T-helper 2 cell treated with Interferon-gamma antibody and Interleukin-4, amounts not matched to agents 5 μg/mL and 100 μg/mL, for 36 hours (primary cell): ENCODE results near the gene SOX9.
"Not testable (repeated sequence)": the region's sequence is repeated elsewhere in the genome, so short reads cannot be mapped to it uniquely, and the experiment has no call there.

Experiments used
- DNase-seq: peaks from one replicate; pipeline ENCODE4 v3.0.0; 2021; ENCODE audit warnings: low spot score
- H3K27ac Mint-ChIP-seq: one replicate; pipeline ENCODE4 v1.8.0; 2021; ENCODE audit warnings: mild to moderate bottlenecking, mixed read lengths
- H3K27me3 Mint-ChIP-seq: one replicate; pipeline ENCODE4 v1.8.0; 2021; ENCODE audit warnings: low read depth, mixed read lengths
- H3K36me3 Mint-ChIP-seq: one replicate; pipeline ENCODE4 v1.8.0; 2021; ENCODE audit warnings: low read depth, mixed read lengths
- H3K4me1 Mint-ChIP-seq: one replicate; pipeline ENCODE4 v1.8.0; 2021; ENCODE audit warnings: low read depth, mixed read lengths
- H3K4me3 Mint-ChIP-seq: one replicate; pipeline ENCODE4 v1.8.0; 2022; ENCODE audit warnings: mild to moderate bottlenecking, moderate library complexity, mixed read lengths
- H3K9me3 Mint-ChIP-seq: one replicate; pipeline ENCODE4 v1.8.0; 2021; ENCODE audit warnings: mixed read lengths

Gene SOX9

DNA sequence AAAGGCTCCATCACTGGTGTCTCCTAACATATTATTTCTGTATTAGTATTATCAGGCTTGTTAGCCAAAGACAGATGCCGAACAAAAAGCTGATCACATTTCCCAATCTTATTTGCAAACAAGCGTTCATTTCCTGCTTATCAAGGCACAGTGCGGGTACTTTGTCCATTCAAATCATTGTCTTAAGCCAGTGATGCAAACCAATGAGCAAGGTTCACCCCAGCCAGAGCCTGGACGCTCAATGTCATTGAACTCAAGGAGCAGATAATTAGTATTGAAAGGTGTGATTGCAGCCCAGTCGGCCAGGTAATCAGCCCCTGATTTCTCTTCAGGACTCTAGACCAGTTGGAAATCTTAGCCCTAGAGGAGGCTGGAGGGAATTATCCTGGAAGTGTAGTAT, 20.4 kb upstream of the SOX9 start:
- Mint-ChIP-seq H3K9me3 (peaks cover 9% of the 10 kb centered on the region), H3K36me3 (no peaks in the 10 kb centered on the region), H3K4me3 (no peak overlapping the region), H3K27ac (no peak overlapping the region), H3K27me3 (no peaks in the 10 kb centered on the region), H3K4me1 (no peaks in the 10 kb centered on the region)
- no peak for DNase-seq

DNA sequence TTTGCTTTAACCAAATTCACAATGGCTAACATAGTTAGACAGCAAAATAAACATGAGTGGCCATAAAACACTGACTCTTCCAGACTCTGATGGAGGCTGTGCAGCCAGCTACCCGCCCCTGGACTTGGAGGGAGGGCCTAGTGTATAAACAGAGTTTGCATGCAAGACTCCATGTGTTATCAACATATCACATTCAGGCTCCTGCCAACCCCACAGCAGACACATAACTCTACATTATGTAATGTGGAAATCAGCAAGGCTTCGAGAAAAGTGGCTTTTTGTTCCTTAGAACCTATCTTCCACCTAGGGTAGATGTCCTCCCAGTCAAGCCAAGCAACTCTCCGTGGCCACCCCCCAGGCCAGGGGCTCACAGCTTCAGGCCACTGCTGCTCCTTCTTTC, 19.3 kb upstream of the SOX9 start:
- DNase-seq = no peak
- H3K4me3 Mint-ChIP-seq = no peak overlapping the region
- no peak overlapping the region for H3K27ac Mint-ChIP-seq
- no peaks in the 10 kb centered on the region for H3K27me3 Mint-ChIP-seq
- H3K9me3 Mint-ChIP-seq = peaks cover 9% of the 10 kb centered on the region
- H3K4me1 Mint-ChIP-seq = no peaks in the 10 kb centered on the region
- no peaks in the 10 kb centered on the region for H3K36me3 Mint-ChIP-seq

DNA sequence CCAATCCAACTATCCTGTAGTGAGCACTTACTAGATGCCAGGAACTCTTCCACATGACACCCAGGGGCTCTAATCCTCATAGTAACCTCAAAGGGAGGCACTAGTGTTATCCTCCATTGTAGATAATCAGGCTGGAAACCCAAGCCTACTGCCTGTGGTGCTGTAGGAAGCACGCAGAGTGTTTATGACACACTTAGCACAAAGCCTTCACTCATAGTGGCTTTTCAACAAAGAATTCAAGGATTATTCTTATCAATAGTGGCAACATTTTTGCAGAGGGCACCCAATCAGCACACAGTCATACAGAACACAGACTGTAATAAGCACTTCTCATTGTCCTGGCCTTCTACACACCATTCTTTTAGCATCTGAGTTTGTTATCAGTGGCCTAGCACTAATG, 18.5 kb upstream of the SOX9 start:
- H3K9me3 Mint-ChIP-seq = peaks cover 9% of the 10 kb centered on the region
- H3K36me3 Mint-ChIP-seq = no peaks in the 10 kb centered on the region
- no peak for DNase-seq
- H3K4me1 Mint-ChIP-seq = no peaks in the 10 kb centered on the region
- no peak overlapping the region for H3K27ac Mint-ChIP-seq
- H3K4me3 Mint-ChIP-seq = no peak overlapping the region
- no peaks in the 10 kb centered on the region for H3K27me3 Mint-ChIP-seq

DNA sequence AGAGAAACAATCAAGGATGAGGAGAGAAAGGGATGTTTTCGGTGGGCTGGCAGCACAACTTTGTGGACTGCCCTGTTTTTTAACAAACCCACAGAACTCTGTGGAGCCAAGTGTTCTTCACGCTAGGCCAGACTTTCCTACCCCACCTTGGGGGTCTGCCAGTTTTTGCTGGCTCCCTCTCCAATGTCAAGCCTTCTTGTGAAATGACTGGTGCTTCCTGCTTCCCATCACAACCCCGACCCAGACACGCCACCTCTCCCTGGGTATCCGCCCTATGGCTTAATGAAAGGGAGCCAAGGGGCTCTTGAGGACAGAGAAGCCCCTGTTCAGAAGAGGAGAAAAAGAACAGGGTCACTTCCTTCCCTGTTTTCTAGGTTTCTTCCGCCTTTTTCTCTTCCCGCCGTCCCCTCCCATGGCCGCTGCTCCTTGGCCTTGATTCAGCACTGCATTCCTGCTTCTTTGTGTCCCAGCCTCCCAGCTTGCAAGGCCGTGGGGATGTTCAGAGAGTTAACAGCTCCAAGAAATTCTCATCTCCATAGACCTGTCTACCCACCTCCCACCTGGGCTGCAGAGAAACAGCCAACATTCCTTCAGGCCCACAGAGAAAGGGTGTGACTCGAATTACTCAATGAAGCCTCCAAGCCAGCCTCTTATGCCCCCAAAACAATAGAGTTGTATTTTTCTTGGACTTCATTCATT, 16.5 kb upstream of the SOX9 start:
- Mint-ChIP-seq H3K4me3 (no peak overlapping the region), H3K9me3 (no peaks in the 10 kb centered on the region), H3K27me3 (no peaks in the 10 kb centered on the region), H3K4me1 (no peaks in the 10 kb centered on the region), H3K27ac (no peak overlapping the region), H3K36me3 (no peaks in the 10 kb centered on the region)
- DNase-seq = no peak

DNA sequence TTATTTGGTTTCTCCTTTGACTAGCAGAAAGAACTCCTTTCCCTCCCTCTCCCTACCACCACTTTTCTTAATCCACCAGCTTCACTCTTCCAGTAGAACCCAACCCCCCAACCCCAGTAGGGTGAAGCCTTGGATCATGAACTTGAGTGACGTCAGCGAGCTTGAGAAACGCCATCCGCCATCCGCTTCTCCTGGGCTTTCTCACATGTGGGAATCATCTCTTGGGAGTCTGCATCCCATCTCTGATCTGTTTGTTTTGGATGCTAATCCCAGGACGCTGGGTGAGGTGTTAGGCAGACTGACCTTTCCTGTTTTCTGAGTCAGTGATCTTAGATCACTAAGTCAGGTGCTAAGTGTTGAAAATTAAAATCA, 16.0 kb upstream of the SOX9 start:
- no peak overlapping the region for H3K4me3 Mint-ChIP-seq
- no peaks in the 10 kb centered on the region for H3K4me1 Mint-ChIP-seq
- no peaks in the 10 kb centered on the region for H3K9me3 Mint-ChIP-seq
- no peak overlapping the region for H3K27ac Mint-ChIP-seq
- no peaks in the 10 kb centered on the region for H3K36me3 Mint-ChIP-seq
- H3K27me3 Mint-ChIP-seq = no peaks in the 10 kb centered on the region
- DNase-seq = no peak

DNA sequence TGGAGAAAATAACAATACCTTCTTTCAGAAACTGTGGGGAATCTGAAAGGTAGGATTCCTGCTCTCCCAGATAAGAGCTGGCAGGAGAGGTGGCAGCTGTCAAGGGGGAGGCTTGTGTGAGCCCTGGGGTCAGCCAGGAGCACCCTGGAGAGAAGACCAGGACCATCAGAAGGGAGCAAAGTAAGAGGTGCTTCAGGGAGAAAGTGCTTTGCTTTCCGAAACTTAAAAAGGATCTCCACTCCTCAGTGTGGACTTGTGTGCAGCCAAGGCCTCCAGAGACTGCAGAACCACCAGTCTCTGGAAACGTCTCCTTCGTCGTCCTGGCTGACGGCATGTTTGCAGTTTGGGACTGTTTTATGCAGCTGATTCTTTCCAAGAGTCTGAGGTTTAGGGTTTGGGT, 13.7 kb upstream of the SOX9 start:
- no peak for DNase-seq
- no peaks in the 10 kb centered on the region for H3K9me3 Mint-ChIP-seq
- no peak overlapping the region for H3K27ac Mint-ChIP-seq
- no peaks in the 10 kb centered on the region for H3K4me1 Mint-ChIP-seq
- no peak overlapping the region for H3K4me3 Mint-ChIP-seq
- H3K36me3 Mint-ChIP-seq = no peaks in the 10 kb centered on the region
- H3K27me3 Mint-ChIP-seq = no peaks in the 10 kb centered on the region

DNA sequence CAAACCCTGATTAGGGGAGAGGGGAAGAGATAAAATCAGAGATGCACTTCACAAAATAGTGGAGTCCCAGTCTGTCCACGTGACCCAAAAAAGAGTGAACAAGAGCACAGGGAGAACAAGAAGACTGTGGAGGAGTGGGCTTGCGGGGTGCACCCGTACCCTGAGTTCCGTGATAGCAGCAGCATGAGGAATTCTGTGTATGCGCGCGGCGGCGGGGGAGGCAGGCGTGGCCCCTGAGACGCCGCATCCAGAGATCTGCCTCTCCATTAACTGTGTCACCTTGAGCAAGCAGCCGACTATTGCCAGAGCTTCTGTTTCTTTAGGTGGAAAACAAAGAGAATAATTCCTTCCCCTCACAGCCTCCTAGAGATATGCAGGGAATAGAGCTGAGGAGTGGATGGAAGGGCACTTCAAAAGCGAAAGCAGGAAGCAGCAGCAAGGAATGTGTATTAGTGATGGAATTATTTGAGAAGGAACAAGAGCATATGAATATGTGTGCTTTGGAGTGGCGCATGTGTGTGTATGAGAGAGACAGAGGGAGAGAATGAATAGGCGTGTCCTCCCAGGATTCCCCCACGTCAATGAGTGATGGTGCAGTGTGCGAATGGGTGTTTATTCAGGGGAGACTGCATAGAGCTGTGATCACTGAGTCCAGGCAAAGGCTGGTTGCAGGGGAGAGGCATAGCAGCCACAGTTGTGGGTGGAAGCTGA, 10.4 kb upstream of the SOX9 start:
- no peak overlapping the region for H3K27ac Mint-ChIP-seq
- peaks cover 9% of the 10 kb centered on the region for H3K27me3 Mint-ChIP-seq
- no peaks in the 10 kb centered on the region for H3K4me1 Mint-ChIP-seq
- H3K4me3 Mint-ChIP-seq = no peak overlapping the region
- H3K9me3 Mint-ChIP-seq = no peaks in the 10 kb centered on the region
- no peak for DNase-seq
- H3K36me3 Mint-ChIP-seq = no peaks in the 10 kb centered on the region

DNA sequence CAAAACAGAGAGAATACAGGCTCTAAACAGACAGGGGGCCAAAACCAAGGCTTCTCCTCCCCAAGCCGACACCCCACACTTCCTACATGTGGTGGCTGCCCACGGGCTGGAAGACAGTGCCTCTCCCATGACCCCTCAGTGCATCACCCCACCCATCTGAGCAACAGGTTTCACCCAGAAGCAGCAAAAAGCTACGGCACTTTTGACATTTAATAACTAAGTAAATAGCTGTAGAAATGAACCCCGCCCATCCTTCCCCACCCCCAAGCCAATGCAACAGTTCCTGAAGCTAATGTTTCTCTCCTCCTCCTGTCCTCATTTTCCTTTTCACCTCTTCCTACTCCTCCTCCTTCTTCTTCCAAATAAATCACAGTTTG, 9.9 kb upstream of the SOX9 start:
- H3K4me1 Mint-ChIP-seq = no peaks in the 10 kb centered on the region
- peaks cover 14% of the 10 kb centered on the region for H3K27me3 Mint-ChIP-seq
- DNase-seq = no peak
- no peak overlapping the region for H3K27ac Mint-ChIP-seq
- no peak overlapping the region for H3K4me3 Mint-ChIP-seq
- H3K36me3 Mint-ChIP-seq = no peaks in the 10 kb centered on the region
- H3K9me3 Mint-ChIP-seq = no peaks in the 10 kb centered on the region

DNA sequence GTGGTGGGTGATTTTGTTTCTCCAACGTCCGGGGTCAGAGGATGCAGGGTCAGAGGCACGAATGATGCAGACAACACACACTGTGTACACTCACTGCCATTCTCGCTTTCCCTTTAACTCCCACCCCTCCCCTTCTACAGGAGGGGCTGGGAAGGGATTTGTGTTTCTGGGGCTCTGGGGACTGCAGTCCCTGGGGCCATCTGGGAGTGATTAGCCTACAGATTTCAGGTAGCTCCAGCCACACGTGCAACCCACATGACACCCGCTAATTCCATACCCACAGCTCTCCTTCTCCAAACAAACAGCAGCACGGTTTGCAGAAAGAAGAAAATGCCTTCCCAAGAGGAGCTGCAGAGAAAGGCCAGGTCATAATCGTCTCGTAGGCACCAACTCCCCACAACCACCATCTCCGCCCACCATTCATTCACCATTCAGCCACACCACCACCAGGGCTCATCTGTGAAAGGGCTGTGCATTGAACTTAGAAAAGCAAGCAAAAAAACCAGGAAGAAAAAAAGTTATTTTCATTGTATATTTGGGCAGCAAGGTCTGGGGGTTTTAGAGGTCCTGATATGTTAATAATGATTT, 9.4 kb upstream of the SOX9 start:
- no peaks in the 10 kb centered on the region for H3K9me3 Mint-ChIP-seq
- H3K27ac Mint-ChIP-seq = no peak overlapping the region
- H3K27me3 Mint-ChIP-seq = peaks cover 19% of the 10 kb centered on the region
- H3K4me3 Mint-ChIP-seq = no peak overlapping the region
- no peaks in the 10 kb centered on the region for H3K4me1 Mint-ChIP-seq
- DNase-seq = no peak
- H3K36me3 Mint-ChIP-seq = no peaks in the 10 kb centered on the region

DNA sequence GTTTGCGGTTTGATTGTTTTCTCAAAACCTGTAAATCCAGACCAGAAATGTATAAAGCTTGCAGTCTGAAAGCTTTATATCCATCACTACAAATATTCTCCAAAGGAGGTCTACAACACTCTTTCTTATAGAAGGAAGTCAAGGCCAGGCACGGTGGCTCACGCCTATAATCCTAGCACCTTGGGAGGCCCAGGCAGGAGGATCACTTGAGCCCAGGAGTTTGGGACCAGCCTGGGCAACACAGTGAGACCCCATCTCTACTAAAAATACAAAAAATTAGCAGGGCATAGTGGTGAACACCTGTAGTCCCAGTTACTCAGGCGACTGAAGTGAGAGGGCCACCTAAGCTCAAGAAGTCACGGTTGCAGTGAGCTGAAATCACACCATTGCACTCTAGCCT, 8.9 kb upstream of the SOX9 start:
- not testable (repeated sequence) for H3K27ac Mint-ChIP-seq

DNA sequence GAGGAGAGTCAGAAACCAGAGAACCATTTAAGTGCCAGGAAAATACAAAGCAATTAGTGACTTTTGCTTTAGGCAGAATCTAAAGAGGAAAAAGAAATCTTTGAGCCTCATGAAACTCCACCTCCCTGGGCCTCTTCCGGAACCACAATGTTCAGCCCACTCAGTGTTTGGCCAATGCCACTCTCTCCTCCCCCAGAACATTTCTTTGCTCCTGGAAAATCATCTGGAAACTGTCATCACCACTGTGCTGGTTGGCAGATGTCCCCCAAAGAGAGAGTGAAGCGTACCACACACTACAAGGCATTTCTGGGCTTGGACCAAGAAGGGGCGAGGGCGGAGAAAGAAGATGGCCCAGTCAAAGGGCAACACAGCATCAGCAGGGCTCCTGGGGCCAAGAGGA, 7.1 kb upstream of the SOX9 start:
- H3K27me3 Mint-ChIP-seq = peaks cover 40% of the 10 kb centered on the region

More for the DNA sequence above, 8.9 kb upstream of the SOX9 start:
- not testable (repeated sequence) for H3K36me3 Mint-ChIP-seq, H3K4me3 Mint-ChIP-seq, DNase-seq, H3K4me1 Mint-ChIP-seq, H3K9me3 Mint-ChIP-seq
- peaks cover 24% of the 10 kb centered on the region for H3K27me3 Mint-ChIP-seq

DNA sequence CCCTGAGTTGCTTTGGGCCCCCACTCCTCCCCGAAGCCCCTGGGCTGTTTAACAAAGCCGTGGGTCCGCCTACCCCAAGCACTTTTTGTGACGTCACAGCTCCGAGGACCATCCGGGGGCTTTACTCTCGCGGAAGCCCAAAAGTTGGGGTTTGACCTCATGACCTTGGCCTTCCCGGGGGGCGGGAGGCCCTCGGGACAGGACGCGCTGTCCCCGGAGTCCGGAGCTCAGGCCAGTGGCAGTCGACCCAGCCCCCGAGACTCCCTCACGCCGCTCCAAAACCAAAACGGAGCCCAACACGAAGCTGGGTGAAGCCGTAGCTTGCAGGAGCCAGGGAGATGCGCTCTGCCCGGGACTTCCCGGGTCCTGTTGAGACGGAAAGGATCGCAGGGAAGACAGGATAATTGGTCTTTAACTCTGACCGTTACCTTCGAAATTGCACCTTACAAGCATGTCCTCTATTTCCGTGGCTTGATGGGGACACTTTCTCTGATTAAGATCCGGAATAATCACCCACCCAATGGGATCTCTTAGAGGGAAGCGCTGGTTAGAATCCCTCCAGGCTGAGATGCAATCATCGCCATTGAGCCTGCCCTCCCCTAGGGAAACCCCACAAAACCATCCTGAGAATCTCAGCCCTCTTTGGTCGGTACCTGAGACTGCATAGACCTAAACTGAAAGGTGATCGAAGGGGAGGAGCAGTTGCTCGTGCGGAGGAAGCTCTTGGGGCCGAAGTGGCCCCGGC, 4.9 kb upstream of the SOX9 start:
- H3K27me3 Mint-ChIP-seq = peaks cover 59% of the 10 kb centered on the region
- no peak overlapping the region for H3K27ac Mint-ChIP-seq
- H3K4me3 Mint-ChIP-seq = no peak overlapping the region
- no peaks in the 10 kb centered on the region for H3K4me1 Mint-ChIP-seq
- no peaks in the 10 kb centered on the region for H3K36me3 Mint-ChIP-seq
- no peaks in the 10 kb centered on the region for H3K9me3 Mint-ChIP-seq
- no peak for DNase-seq

More for the DNA sequence above, 7.1 kb upstream of the SOX9 start:
- Mint-ChIP-seq H3K36me3 (no peaks in the 10 kb centered on the region), H3K9me3 (no peaks in the 10 kb centered on the region), H3K4me3 (no peak overlapping the region), H3K27ac (no peak overlapping the region), H3K4me1 (no peaks in the 10 kb centered on the region)
- DNase-seq = no peak

DNA sequence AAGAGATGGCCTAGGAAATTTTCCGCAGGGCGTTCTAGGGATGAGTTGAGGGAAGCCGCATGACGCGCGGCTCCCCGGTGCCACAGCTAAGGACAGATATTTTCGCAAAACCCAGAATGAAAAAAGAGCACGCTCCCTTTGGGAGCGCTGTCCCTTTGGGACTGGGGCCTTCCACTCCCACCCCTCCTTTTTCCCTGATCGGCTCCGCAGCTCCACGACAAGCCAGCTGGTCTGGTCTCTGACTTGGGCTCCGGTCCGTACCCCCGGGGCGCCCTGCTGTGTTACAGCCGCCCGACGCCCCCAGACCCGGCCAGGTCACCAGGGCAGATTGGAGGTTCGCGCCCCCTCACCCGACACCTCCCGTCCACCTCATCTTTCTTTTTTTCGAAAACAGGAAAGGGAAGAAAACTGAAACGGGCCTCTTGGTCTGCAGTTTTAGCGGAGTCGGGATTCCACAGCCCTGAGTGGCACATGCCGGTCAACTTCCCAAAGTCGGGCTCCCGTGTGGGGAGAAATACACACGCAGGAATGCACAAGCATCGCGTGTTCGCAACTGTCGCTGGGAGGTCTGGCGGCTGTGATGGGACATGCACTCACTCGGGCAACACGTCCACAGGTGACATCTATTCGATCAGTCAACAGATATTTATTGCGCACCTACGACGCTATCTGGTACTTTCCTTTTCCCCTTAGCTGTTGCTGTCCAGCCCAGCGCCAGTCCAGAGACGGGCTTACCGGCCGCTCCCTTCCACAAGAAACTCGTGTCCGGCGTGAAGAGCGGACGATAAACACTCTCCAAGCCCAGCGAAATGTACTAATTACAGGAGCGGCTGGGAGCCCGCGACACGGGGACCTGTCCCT, 3.9 kb upstream of the SOX9 start:
- no peak overlapping the region for H3K27ac Mint-ChIP-seq
- H3K9me3 Mint-ChIP-seq = no peaks in the 10 kb centered on the region
- H3K36me3 Mint-ChIP-seq = no peaks in the 10 kb centered on the region
- no peak overlapping the region for H3K4me3 Mint-ChIP-seq
- H3K4me1 Mint-ChIP-seq = no peaks in the 10 kb centered on the region
- DNase-seq = no peak
- H3K27me3 Mint-ChIP-seq = peaks cover 66% of the 10 kb centered on the region
